Uterus (tissue), 4 donors: ENCODE measurements around the gene TSGA10IP. TPM values are rescaled to one million over a fixed set of nuclear protein-coding genes. Genes with fewer than 3 reads are reported as not detected.

Source experiments
- DNase-seq, 2 donors: peaks; one replicate each; pipeline ENCODE4 v3.0.0-alpha.2; 2019 to 2020
- H3K27ac ChIP-seq, 2 donors: fragments of 200-600 bp; sonication (generic); 1 replicate in 1 of 2; 2 replicates in 1 of 2; pipeline ENCODE4 v1.5.1; 2016 to 2018
- H3K27me3 ChIP-seq, 2 donors: fragments of 200-600 bp; sonication (generic); one replicate each; pipeline ENCODE4 v1.5.1; 2018 to 2019; ENCODE audit warnings: control low read depth in 1 of 2
- H3K36me3 ChIP-seq, 2 donors: fragments of 200-600 bp; sonication (generic); one replicate each; pipeline ENCODE4 v1.5.1; 2019; ENCODE audit warnings: control low read depth in 1 of 2
- H3K4me1 ChIP-seq, 2 donors: fragments of 200-600 bp; sonication (generic); one replicate each; pipeline ENCODE4 v1.5.1; 2018 to 2019; ENCODE audit warnings: control low read depth in 1 of 2
- H3K4me3 ChIP-seq, 2 donors: fragments of 200-600 bp; sonication (generic); 1 replicate in 1 of 2; 2 replicates in 1 of 2; pipeline ENCODE4 v1.5.1; 2018 to 2019; ENCODE audit warnings: mild to moderate bottlenecking in 1 of 2
- H3K9me3 ChIP-seq, 2 donors: fragments of 200-600 bp; sonication (generic); one replicate each; pipeline ENCODE4 v1.5.1; 2019; ENCODE audit warnings: control low read depth in 1 of 2
- CTCF ChIP-seq, 4 experiments: fragments of 200-600 bp in 2 of 4; fragments of 450-650 bp in 2 of 4; sonication (generic) in 2 of 4; IDR thresholded peaks; one replicate each; pipeline ENCODE4 v1.5.1; 2016 to 2019; ENCODE audit warnings: antibody characterized with exemption in 4 of 4, mild to moderate bottlenecking in 2 of 4, moderate library complexity in 1 of 4
- POLR2A ChIP-seq, 2 donors: fragments of 450-650 bp; IDR thresholded peaks; one replicate each; pipeline ENCODE4 v1.6.1; 2016; ENCODE audit warnings: antibody characterized with exemption in 2 of 2, mild to moderate bottlenecking in 1 of 2, moderate library complexity in 1 of 2
- intact Hi-C: fragments of 100-400 bp; cut with DNase I; formaldehyde crosslinking; loops from one replicate; pipeline ENCODE4 v1.15.1; 2023; ENCODE audit warnings: low total_unique reads
- total RNA-seq, 4 donors: library from RNA; depleted of rRNA in 3 of 4; stranded (reverse); fragments of >200 nt in 3 of 4; gene quantifications; one replicate each; pipeline versions ENCODE4 v1.1.0 to v1.2.4, GENCODE V29; 2014 to 2023
- donor health status: DM: yes; HTN: yes; CAD: no.

The TSGA10IP gene
- total RNA-seq, 4 donors from 2014 or later, result not detected

DNA sequence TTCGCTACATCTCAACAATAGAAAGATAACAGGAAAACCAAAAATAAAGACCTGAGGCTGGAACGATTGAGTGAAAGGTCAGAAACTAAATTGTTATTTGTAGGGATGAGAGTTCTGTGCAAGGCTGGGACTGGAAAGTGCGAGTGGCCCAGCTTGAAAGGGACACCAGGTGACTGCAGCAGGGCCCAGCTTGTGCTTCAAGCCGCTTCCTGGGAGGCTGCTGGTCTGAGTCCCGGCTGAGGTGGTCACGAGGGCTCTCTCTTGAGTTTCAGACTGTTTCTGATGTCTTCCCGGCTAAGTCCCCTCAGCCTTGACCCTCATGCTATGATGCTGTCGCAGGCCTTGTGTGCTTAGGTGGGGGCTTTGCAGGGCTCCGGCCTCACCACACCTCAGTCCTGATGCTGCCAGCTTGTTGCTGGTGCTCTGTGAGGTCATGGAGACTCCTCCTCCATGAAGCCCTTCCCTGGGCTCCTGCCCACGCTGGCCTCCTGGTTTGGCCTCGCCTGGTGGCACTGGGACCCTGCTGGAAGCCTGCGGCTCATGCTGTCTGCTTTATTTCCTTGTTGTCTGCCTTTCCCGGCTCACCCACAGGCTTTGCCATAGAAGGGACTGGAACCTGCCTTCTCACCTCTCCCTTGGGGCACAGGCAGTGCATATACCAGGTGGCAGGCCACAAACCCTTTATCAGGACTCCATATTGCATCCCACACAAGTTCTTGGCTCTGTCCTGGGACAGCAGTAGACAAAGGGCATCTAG lies 61.0 kb downstream of the TSGA10IP start:
- intact Hi-C loops, result no loop called here
- H3K27ac ChIP-seq, result no peak overlapping the region
- peaks cover 3 to 8% of the 10 kb centered on the region in 2 donors for H3K4me1 ChIP-seq
- no peaks in the 10 kb centered on the region for H3K27me3 ChIP-seq
- no peaks in the 10 kb centered on the region for H3K9me3 ChIP-seq
- TF ChIP-seq CTCF (IDR thresholded peaks at IDR 0.05), result no peak
- TF ChIP-seq POLR2A (IDR thresholded peaks at IDR 0.05), result no peak
- DNase-seq, result no peak
- H3K4me3 ChIP-seq, result no peak overlapping the region
- no peaks in the 10 kb centered on the region for H3K36me3 ChIP-seq

GRCh38 chr11:66006891-66007176 lies 61.6 kb downstream of the TSGA10IP start:
- DNase-seq, result no peak
- Histone ChIP-seq H3K27ac (no peak overlapping the region), H3K9me3 (no peaks in the 10 kb centered on the region), H3K27me3 (no peaks in the 10 kb centered on the region), H3K4me1 (peaks cover 3 to 10% of the 10 kb centered on the region in 2 donors), H3K36me3 (no peaks in the 10 kb centered on the region), H3K4me3 (no peak overlapping the region)
- no peak for TF ChIP-seq POLR2A (IDR thresholded peaks at IDR 0.05)
- no peak for TF ChIP-seq CTCF (IDR thresholded peaks at IDR 0.05)
- intact Hi-C loops, result no loop called here

GRCh38 chr11:66007201-66007634 lies 61.9 kb downstream of the TSGA10IP start:
- no peak overlapping the region for H3K27ac ChIP-seq
- peaks cover 0 to 3% of the 10 kb centered on the region in 2 donors for H3K27me3 ChIP-seq
- peaks cover 3 to 13% of the 10 kb centered on the region in 2 donors for H3K4me1 ChIP-seq
- intact Hi-C loops, result no loop called here
- TF ChIP-seq POLR2A (IDR thresholded peaks at IDR 0.05) (no peak), CTCF (IDR thresholded peaks at IDR 0.05) (no peak)
- no peak for DNase-seq
- H3K9me3 ChIP-seq, result no peaks in the 10 kb centered on the region
- H3K36me3 ChIP-seq, result no peaks in the 10 kb centered on the region
- no peak overlapping the region for H3K4me3 ChIP-seq

DNA sequence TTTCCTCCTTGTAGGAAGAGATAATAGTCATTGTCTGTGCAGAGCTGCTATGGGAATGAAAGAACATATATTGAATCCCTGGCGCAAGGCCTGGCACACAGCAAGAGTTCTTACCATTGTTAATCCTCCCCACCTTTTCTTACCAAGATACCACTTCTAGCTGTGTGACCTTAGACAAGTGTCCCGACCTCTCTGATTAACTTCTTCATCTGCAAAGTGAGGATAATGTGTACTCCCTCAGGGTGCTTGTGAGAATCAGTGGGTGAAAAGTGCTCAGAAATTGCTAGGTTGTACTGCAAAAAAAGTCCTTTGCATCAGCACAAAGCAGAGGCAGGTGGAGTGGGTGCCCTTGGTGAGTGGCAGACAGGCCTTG lies 62.8 kb downstream of the TSGA10IP start:
- Histone ChIP-seq H3K27ac (no peak overlapping the region), H3K27me3 (peaks cover 0 to 9% of the 10 kb centered on the region in 2 donors), H3K4me1 (peaks cover 3 to 9% of the 10 kb centered on the region in 2 donors), H3K36me3 (no peaks in the 10 kb centered on the region), H3K9me3 (no peaks in the 10 kb centered on the region), H3K4me3 (no peak overlapping the region)
- no peak for DNase-seq
- intact Hi-C loops, result no loop called here
- no peak for TF ChIP-seq POLR2A (IDR thresholded peaks at IDR 0.05)
- TF ChIP-seq CTCF (IDR thresholded peaks at IDR 0.05), result no peak

DNA sequence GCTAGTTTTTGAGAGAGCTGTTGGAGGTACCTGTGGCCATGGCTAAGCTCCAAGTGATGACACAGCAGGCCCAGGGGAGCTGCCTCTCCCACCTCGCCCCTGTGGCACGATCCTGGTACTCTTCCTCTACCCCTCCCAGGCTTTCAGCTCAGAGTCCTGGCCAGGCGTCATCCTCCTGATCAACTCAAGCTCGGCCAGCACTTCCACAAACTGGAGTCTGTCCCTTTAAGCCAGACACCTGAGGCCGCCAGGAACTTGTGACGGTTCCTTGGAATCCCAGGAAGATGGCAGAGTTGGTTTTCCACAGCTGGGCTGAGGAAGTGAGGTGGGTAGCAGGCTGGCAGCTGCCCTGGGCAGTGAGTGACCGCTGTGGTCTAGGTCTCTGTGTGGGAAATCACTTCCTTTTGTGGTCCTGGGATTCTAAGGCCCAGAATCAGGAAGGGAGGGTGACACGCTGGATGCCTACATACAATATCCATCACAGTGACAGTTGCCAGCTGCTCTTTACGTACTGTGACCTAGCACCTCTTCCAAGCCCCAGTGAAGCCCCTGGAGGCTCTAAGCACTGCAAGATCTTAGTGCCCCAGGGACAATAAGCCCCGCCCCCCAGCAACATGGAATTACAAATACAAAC lies 63.3 kb downstream of the TSGA10IP start:
- TF ChIP-seq POLR2A (IDR thresholded peaks at IDR 0.05) (no peak), CTCF (IDR thresholded peaks at IDR 0.05) (no peak)
- no peaks in the 10 kb centered on the region for H3K9me3 ChIP-seq
- H3K4me3 ChIP-seq, result no peak overlapping the region
- no peaks in the 10 kb centered on the region for H3K36me3 ChIP-seq
- H3K27ac ChIP-seq, result no peak overlapping the region
- DNase-seq, result no peak
- H3K27me3 ChIP-seq, result peaks cover 0 to 14% of the 10 kb centered on the region in 2 donors
- H3K4me1 ChIP-seq, result peaks cover 0 to 4% of the 10 kb centered on the region in 2 donors
- intact Hi-C loops, result no loop called here
